H7 (cell line): ENCODE results near the gene FGF10. TPM values are rescaled to one million over a fixed set of nuclear protein-coding genes. Genes with fewer than 3 reads are reported as not detected.

Experiments
- DNase-seq: peaks from one replicate; pipeline ENCODE4 v3.0.0; 2012
- H3K27me3 ChIP-seq: 2 replicates; pipeline ENCODE4 v1.6.0; 2011; ENCODE audit warnings: mild to moderate bottlenecking, low read length; ENCODE audit not compliant: control insufficient read depth, insufficient read depth
- H3K36me3 ChIP-seq: replicated peaks from 2 replicates; pipeline ENCODE4 v1.5.1; 2011; ENCODE audit warnings: low read length; ENCODE audit not compliant: control insufficient read depth, insufficient read depth
- H3K4me3 ChIP-seq: 2 replicates; pipeline ENCODE4 v1.5.1; 2011; ENCODE audit warnings: low read depth, mild to moderate bottlenecking, control low read depth, low read length, moderate library complexity; ENCODE audit not compliant: insufficient read depth
- total RNA-seq: library from RNA; depleted of rRNA; stranded (reverse); fragments of >200 nt; shearing (Covaris generic); gene quantifications from 2 replicates; pipeline ENCODE4 v1.2.3, GENCODE V29; 2014

The FGF10 gene
- total RNA-seq, 1 experiment from 2014 or later = 0.31 TPM

DNA sequence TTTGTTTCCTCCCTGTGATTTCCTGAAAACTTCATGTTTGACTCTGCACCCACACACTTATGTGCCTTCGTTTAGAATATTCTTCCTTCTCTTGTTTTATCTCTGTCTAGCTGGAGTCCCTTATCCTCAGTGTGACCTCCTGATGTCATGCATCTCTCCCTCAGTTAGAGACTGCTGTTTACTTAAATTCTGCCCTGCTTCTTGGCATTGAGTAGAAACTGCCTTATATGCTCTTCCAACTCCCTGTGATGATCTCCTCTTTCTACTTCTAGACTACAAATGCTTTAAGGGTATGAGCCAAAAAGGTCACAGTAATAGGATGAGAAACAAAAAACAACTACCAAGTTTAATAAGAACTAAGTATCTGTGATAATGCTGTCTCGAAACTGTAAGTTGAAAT is 12.2 kb downstream of the FGF10 start:
- Histone ChIP-seq H3K36me3 (no peaks in the 10 kb centered on the region), H3K27me3 (no peaks in the 10 kb centered on the region), H3K4me3 (no peak overlapping the region)
- DNase-seq = no peak

- no peaks in the 10 kb centered on the region for H3K36me3 ChIP-seq
- H3K4me3 ChIP-seq = no peak overlapping the region
- no peaks in the 10 kb centered on the region for H3K27me3 ChIP-seq
- no peak for DNase-seq
These were observed 17.2 kb downstream of the FGF10 start for GRCh38 chr5:44372028-44372427.

GRCh38 chr5:44367203-44367602 is 22.0 kb downstream of the FGF10 start:
- Histone ChIP-seq H3K27me3 (no peaks in the 10 kb centered on the region), H3K4me3 (no peak overlapping the region), H3K36me3 (no peaks in the 10 kb centered on the region)
- DNase-seq = no peak

- no peak for DNase-seq
- H3K4me3 ChIP-seq = no peak overlapping the region
- H3K36me3 ChIP-seq = no peaks in the 10 kb centered on the region
- no peaks in the 10 kb centered on the region for H3K27me3 ChIP-seq
These were observed 23.9 kb downstream of the FGF10 start for GRCh38 chr5:44365345-44365744.

DNA sequence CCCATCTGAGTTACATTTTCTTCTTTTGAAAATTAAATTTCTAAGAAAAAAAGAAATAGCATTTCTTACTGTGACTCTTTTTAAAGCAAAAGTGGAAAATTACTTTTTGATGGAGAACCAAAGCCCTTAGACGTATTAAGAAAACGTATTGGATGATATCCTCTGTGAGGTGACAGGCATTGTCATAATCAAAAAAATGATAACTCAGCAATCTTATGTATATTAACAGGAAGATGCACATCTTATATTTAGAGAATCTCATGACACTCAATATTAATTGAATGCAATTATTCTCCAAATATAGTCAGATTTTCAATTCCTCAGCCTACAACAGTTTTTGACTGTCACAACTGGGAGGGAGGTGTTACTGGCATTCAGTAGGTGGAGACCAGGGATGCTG is 25.1 kb downstream of the FGF10 start:
- no peaks in the 10 kb centered on the region for H3K27me3 ChIP-seq
- DNase-seq = no peak
- no peak overlapping the region for H3K4me3 ChIP-seq
- H3K36me3 ChIP-seq = no peaks in the 10 kb centered on the region

GRCh38 chr5:44361342-44362001 is 27.7 kb downstream of the FGF10 start:
- H3K4me3 ChIP-seq = no peak overlapping the region
- DNase-seq = no peak
- no peaks in the 10 kb centered on the region for H3K36me3 ChIP-seq
- no peaks in the 10 kb centered on the region for H3K27me3 ChIP-seq

- DNase-seq = no peak
- Histone ChIP-seq H3K4me3 (no peak overlapping the region), H3K27me3 (no peaks in the 10 kb centered on the region), H3K36me3 (no peaks in the 10 kb centered on the region)
These were observed 28.3 kb downstream of the FGF10 start for GRCh38 chr5:44360919-44361318.

- no peaks in the 10 kb centered on the region for H3K36me3 ChIP-seq
These were observed 30.8 kb downstream of the FGF10 start for GRCh38 chr5:44358421-44358820.

GRCh38 chr5:44356231-44356630 is 33.0 kb downstream of the FGF10 start:
- DNase-seq = no peak
- no peaks in the 10 kb centered on the region for H3K36me3 ChIP-seq
- no peak overlapping the region for H3K4me3 ChIP-seq
- no peaks in the 10 kb centered on the region for H3K27me3 ChIP-seq

More at GRCh38 chr5:44358421-44358820, 30.8 kb downstream of the FGF10 start:
- no peak for DNase-seq
- no peak overlapping the region for H3K4me3 ChIP-seq
- no peaks in the 10 kb centered on the region for H3K27me3 ChIP-seq

DNA sequence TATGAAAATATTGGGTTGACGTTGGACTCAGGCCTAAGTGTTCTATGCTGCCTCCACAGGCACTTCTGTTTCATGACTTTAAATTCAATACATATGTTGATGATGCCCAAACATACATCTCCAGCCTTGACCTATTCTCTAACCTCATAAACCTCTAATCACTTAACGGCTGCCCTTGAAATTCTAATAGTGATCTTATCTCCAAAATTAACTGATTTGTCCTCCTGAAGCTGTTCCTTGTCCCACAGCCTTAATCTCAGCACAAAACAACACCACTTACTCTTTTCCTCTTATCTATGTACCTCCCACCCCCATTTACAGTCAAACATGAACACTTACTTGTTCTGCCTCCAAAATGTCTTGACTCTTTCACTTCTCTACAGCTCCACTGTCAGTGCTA is 43.3 kb downstream of the FGF10 start:
- no peaks in the 10 kb centered on the region for H3K36me3 ChIP-seq
- DNase-seq = no peak
- H3K27me3 ChIP-seq = no peaks in the 10 kb centered on the region
- H3K4me3 ChIP-seq = no peak overlapping the region

GRCh38 chr5:44336708-44337107 is 52.5 kb downstream of the FGF10 start:
- H3K27me3 ChIP-seq = no peaks in the 10 kb centered on the region
- H3K36me3 ChIP-seq = no peaks in the 10 kb centered on the region
- no peak overlapping the region for H3K4me3 ChIP-seq
- DNase-seq = no peak

DNA sequence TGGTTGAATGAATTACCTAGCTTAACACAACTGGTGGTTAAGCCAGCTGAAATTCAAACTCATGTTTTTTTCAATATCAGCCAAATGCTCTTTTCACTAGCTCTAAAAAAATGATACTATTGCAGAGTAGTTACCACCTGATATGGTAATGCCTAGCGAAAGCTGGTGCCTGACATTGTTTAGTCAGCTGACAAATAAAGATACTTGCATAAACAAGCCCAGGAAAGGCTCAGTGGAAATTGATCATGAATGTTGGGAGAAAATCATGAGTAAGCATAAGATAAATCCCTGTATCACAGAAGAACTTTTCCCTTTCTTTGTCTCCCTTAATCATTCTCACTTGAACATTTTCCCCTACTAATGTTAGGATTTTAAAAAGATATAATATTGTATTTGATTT is 54.6 kb downstream of the FGF10 start:
- no peaks in the 10 kb centered on the region for H3K36me3 ChIP-seq
- H3K27me3 ChIP-seq = no peaks in the 10 kb centered on the region
- no peak for DNase-seq
- H3K4me3 ChIP-seq = no peak overlapping the region

- Histone ChIP-seq H3K4me3 (no peak overlapping the region), H3K27me3 (no peaks in the 10 kb centered on the region), H3K36me3 (no peaks in the 10 kb centered on the region)
- DNase-seq = peak; percentile 7
These were observed 56.8 kb downstream of the FGF10 start for GRCh38 chr5:44332285-44332971.

- no peak for DNase-seq
- Histone ChIP-seq H3K4me3 (no peak overlapping the region), H3K27me3 (no peaks in the 10 kb centered on the region), H3K36me3 (no peaks in the 10 kb centered on the region)
These were observed 57.7 kb downstream of the FGF10 start for GRCh38 chr5:44331471-44332050.

GRCh38 chr5:44329716-44330115 is 59.5 kb downstream of the FGF10 start:
- DNase-seq = no peak
- H3K36me3 ChIP-seq = no peaks in the 10 kb centered on the region
- no peak overlapping the region for H3K4me3 ChIP-seq
- no peaks in the 10 kb centered on the region for H3K27me3 ChIP-seq
